Gastroesophageal sphincter (tissue), 4 donors: ENCODE measurements around the gene TXNL4A. TPM values are rescaled to one million over a fixed set of nuclear protein-coding genes. Genes with fewer than 3 reads are reported as not detected.

Source experiments
- ATAC-seq: fragments of 150-250 bp; one replicate; pipeline ENCODE4 v1.9.1; 2016; ENCODE audit warnings: mild to moderate bottlenecking, moderate library complexity
- H3K27ac ChIP-seq, 4 donors: fragments of 200-600 bp; sonication (generic) in 3 of 4; 1 replicate in 3 of 4; 2 replicates in 1 of 4; pipeline ENCODE4 v1.5.1; 2016 to 2019
- H3K27me3 ChIP-seq: fragments of 200-600 bp; sonication (generic); one replicate; pipeline ENCODE4 v1.5.1; 2019
- H3K36me3 ChIP-seq, 2 donors: fragments of 200-600 bp; sonication (generic); one replicate each; pipeline ENCODE4 v1.5.1; 2019; ENCODE audit warnings: control low read depth in 1 of 2
- H3K4me1 ChIP-seq, 3 donors: fragments of 200-600 bp; sonication (generic); 1 replicate in 2 of 3; 2 replicates in 1 of 3; pipeline ENCODE4 v1.5.1; 2016 to 2019; ENCODE audit warnings: control low read depth in 2 of 3
- H3K4me3 ChIP-seq, 2 donors: fragments of 200-600 bp; sonication (generic); one replicate each; pipeline ENCODE4 v1.5.1; 2019; ENCODE audit warnings: mild to moderate bottlenecking in 1 of 2, moderate library complexity in 1 of 2
- H3K9me3 ChIP-seq, 3 donors: fragments of 200-600 bp; sonication (generic); one replicate each; pipeline ENCODE4 v1.5.1; 2017 to 2019; ENCODE audit warnings: control low read depth in 2 of 3
- CTCF ChIP-seq, 4 experiments: fragments of 200-600 bp in 2 of 4; fragments of 450-650 bp in 2 of 4; sonication (generic) in 1 of 4; IDR thresholded peaks; one replicate each; pipeline ENCODE4 v1.5.1; 2017 to 2019; ENCODE audit warnings: antibody characterized with exemption in 4 of 4, mild to moderate bottlenecking in 2 of 4, moderate library complexity in 2 of 4
- EP300 ChIP-seq: sonication (generic); formaldehyde crosslinking; IDR thresholded peaks from one replicate; pipeline ENCODE4 v1.6.1; 2017; ENCODE audit warnings: antibody characterized with exemption, mild to moderate bottlenecking
- POLR2A ChIP-seq, 2 donors: fragments of 450-650 bp; IDR thresholded peaks; one replicate each; pipeline ENCODE4 v1.6.1; 2017; ENCODE audit warnings: antibody characterized with exemption in 2 of 2, mild to moderate bottlenecking in 2 of 2, moderate library complexity in 1 of 2
- POLR2AphosphoS5 ChIP-seq: sonication (generic); formaldehyde crosslinking; IDR thresholded peaks from one replicate; pipeline ENCODE4 v1.6.1; 2017; ENCODE audit warnings: antibody characterized with exemption
- WGBS, 2 donors: methylation state at CpG; one replicate each; pipeline ENCODE4 v1.1.5; 2018; ENCODE audit warnings: low coverage in 1 of 2; 5-methylcytosine and 5-hydroxymethylcytosine counted together
- total RNA-seq, 4 donors: library from RNA; depleted of rRNA; stranded (reverse); fragments of >200 nt; gene quantifications; one replicate each; pipeline ENCODE4 v1.1.0, GENCODE V29; 2016

Gene TXNL4A
- total RNA-seq, 4 donors from 2014 or later, result 20.4 to 55.3 (median 39.6) TPM

- H3K4me1 ChIP-seq, result peaks cover 0 to 28% (median 3%) of the 10 kb centered on the region in 3 donors
- H3K27me3 ChIP-seq, result no peaks in the 10 kb centered on the region
- no peak for TF ChIP-seq POLR2A (IDR thresholded peaks at IDR 0.05)
- TF ChIP-seq POLR2AphosphoS5, result no peak
- H3K36me3 ChIP-seq, result peaks cover 0 to 28% of the 10 kb centered on the region in 2 donors
- H3K4me3 ChIP-seq, result no peak overlapping the region
- H3K27ac ChIP-seq, result no peak overlapping the region
- no peak for ATAC-seq
- 88 to 92% methylated on average over 4 of the region's 5 CpGs for WGBS, 2 donors
- H3K9me3 ChIP-seq, result no peaks in the 10 kb centered on the region
Measured at GRCh38 chr18:79979843-79980242, 8.5 kb downstream of the TXNL4A start.

GRCh38 chr18:79975985-79976680 is 12.2 kb downstream of the TXNL4A start:
- no peaks in the 10 kb centered on the region for H3K9me3 ChIP-seq
- H3K4me3 ChIP-seq, result no peak overlapping the region
- H3K27ac ChIP-seq, result no peak overlapping the region
- peaks cover 0 to 52% of the 10 kb centered on the region in 2 donors for H3K36me3 ChIP-seq
- TF ChIP-seq EP300 (no peak), POLR2A (IDR thresholded peaks at IDR 0.05) (no peak), POLR2AphosphoS5 (no peak), CTCF (IDR thresholded peaks at IDR 0.05) (no peak)
- peaks cover 0 to 10% (median 0%) of the 10 kb centered on the region in 3 donors for H3K4me1 ChIP-seq
- H3K27me3 ChIP-seq, result no peaks in the 10 kb centered on the region
- ATAC-seq, result no peak
- WGBS, 2 donors, result 74 to 82% methylated on average over 6 to 10 of the region's 14 CpGs

GRCh38 chr18:79975043-79975442 is 13.3 kb downstream of the TXNL4A start:
- peaks cover 0 to 63% of the 10 kb centered on the region in 2 donors for H3K36me3 ChIP-seq
- no peak for ATAC-seq
- H3K4me1 ChIP-seq, result peaks cover 0 to 10% (median 0%) of the 10 kb centered on the region in 3 donors
- no peak overlapping the region for H3K27ac ChIP-seq
- no peaks in the 10 kb centered on the region for H3K9me3 ChIP-seq
- no peaks in the 10 kb centered on the region for H3K27me3 ChIP-seq
- no peak overlapping the region for H3K4me3 ChIP-seq
- WGBS, 2 donors, result 88 to 89% methylated on average over 4 of the region's 4 CpGs
- TF ChIP-seq CTCF (IDR thresholded peaks at IDR 0.05), result no peak
- no peak for TF ChIP-seq EP300
- no peak for TF ChIP-seq POLR2A (IDR thresholded peaks at IDR 0.05)
- TF ChIP-seq POLR2AphosphoS5, result no peak

GRCh38 chr18:79974025-79974654 is 14.2 kb downstream of the TXNL4A start:
- no peak for ATAC-seq
- TF ChIP-seq POLR2AphosphoS5 (no peak), EP300 (no peak), POLR2A (IDR thresholded peaks at IDR 0.05) (no peak), CTCF (IDR thresholded peaks at IDR 0.05) (no peak)
- Histone ChIP-seq H3K27me3 (no peaks in the 10 kb centered on the region), H3K9me3 (no peaks in the 10 kb centered on the region), H3K4me1 (peaks cover 0 to under 1% (median 0%) of the 10 kb centered on the region in 3 donors), H3K27ac (no peak overlapping the region), H3K4me3 (no peak overlapping the region), H3K36me3 (peaks cover 0 to 68% of the 10 kb centered on the region in 2 donors)
- 83 to 90% methylated on average over 4 of the region's 4 CpGs for WGBS, 2 donors

GRCh38 chr18:79973517-79973916 is 14.8 kb downstream of the TXNL4A start:
- H3K36me3 ChIP-seq, result peaks cover 0 to 68% of the 10 kb centered on the region in 2 donors
- H3K27me3 ChIP-seq, result no peaks in the 10 kb centered on the region
- H3K4me3 ChIP-seq, result no peak overlapping the region
- ATAC-seq, result no peak
- H3K27ac ChIP-seq, result no peak overlapping the region
- H3K9me3 ChIP-seq, result no peaks in the 10 kb centered on the region
- TF ChIP-seq POLR2A (IDR thresholded peaks at IDR 0.05) (no peak), POLR2AphosphoS5 (no peak), EP300 (no peak), CTCF (IDR thresholded peaks at IDR 0.05) (no peak)
- WGBS, 2 donors, result 86 to 95% methylated on average over 8 to 16 of the region's 16 CpGs
- peaks cover 0 to 3% (median 0%) of the 10 kb centered on the region in 3 donors for H3K4me1 ChIP-seq
